HG03135 (cell line): ENCODE results near the gene DIS3L.
"Not testable (repeated sequence)": the region's sequence is repeated elsewhere in the genome, so short reads cannot be mapped to it uniquely, and the experiment has no call there.

Source experiments
- ATAC-seq: cut with Tn5 transposase; IDR thresholded peaks from one replicate; pipeline ENCODE4 v1.9.1; 2021; ENCODE audit warnings: mild to moderate bottlenecking, moderate library complexity; ENCODE audit not compliant: unreplicated experiment

DIS3L gene

GRCh38 chr15:66276546-66276945 is 16.8 kb upstream of the DIS3L start:
- ATAC-seq = no peak

GRCh38 chr15:66278056-66278455 is 15.3 kb upstream of the DIS3L start:
- ATAC-seq = no peak

- no peak for ATAC-seq
These were observed 14.7 kb upstream of the DIS3L start for GRCh38 chr15:66278671-66279070.

GRCh38 chr15:66284271-66284670 is 9.1 kb upstream of the DIS3L start:
- ATAC-seq = no peak

GRCh38 chr15:66285533-66286280 is 7.7 kb upstream of the DIS3L start:
- ATAC-seq = no peak

- no peak for ATAC-seq
These were observed 5.8 kb upstream of the DIS3L start for GRCh38 chr15:66287461-66288057.

- ATAC-seq = no peak
These were observed 5.3 kb upstream of the DIS3L start for GRCh38 chr15:66288093-66288492.

GRCh38 chr15:66288551-66289185 is 4.7 kb upstream of the DIS3L start:
- ATAC-seq = no peak

GRCh38 chr15:66290007-66290406 is 3.4 kb upstream of the DIS3L start:
- no peak for ATAC-seq

GRCh38 chr15:66290518-66290917 is 2.9 kb upstream of the DIS3L start:
- no peak for ATAC-seq

GRCh38 chr15:66291816-66292570 is 1.4 kb upstream of the DIS3L start:
- no peak for ATAC-seq

GRCh38 chr15:66292571-66293418 is 573 bp upstream of the DIS3L start:
- no peak for ATAC-seq

GRCh38 chr15:66294157-66294931 is 976 bp downstream of the DIS3L start:
- peak; percentile 33 for ATAC-seq

GRCh38 chr15:66294932-66295235 is 1.5 kb downstream of the DIS3L start:
- ATAC-seq = no peak

GRCh38 chr15:66296186-66296585 is 2.8 kb downstream of the DIS3L start:
- ATAC-seq = no peak

GRCh38 chr15:66298803-66299251 is 5.5 kb downstream of the DIS3L start:
- no peak for ATAC-seq

- ATAC-seq = no peak
These were observed 9.3 kb downstream of the DIS3L start for GRCh38 chr15:66302489-66303278.

GRCh38 chr15:66304425-66304824 is 11.1 kb downstream of the DIS3L start:
- ATAC-seq = not testable (repeated sequence)

- ATAC-seq = no peak
These were observed 13.0 kb downstream of the DIS3L start for GRCh38 chr15:66306381-66306780.
